Skin epidermis (tissue), 12 donors: ENCODE measurements around the gene NPVF.

Source experiments
- H3K27ac ChIP-seq, 21 experiments: fragments of 200-600 bp; sonication (generic) in 11 of 21; one replicate each; pipeline ENCODE4 v1.5.0; 2020; ENCODE audit warnings: mild to moderate bottlenecking in 3 of 21, inconsistent platforms in 2 of 21, moderate library complexity in 2 of 21
- H3K4me3 ChIP-seq, 7 experiments: fragments of 200-600 bp; sonication (generic) in 2 of 7; one replicate each; pipeline ENCODE4 v1.5.0; 2020; ENCODE audit warnings: inconsistent platforms in 2 of 7, mild to moderate bottlenecking in 2 of 7, moderate library complexity in 1 of 7

Gene NPVF

GRCh38 chr7:25228386-25228785 is at the start of gene NPVF:
NPVF (minus strand) TSS chr7:25228486; CDS start chr7:25228439, 47 bp downstream.
- Histone ChIP-seq H3K4me3 (no peak within 1 kb of the TSS), H3K27ac (no peak within 1 kb of the TSS)

- H3K27ac ChIP-seq = no peak overlapping the region
- H3K4me3 ChIP-seq = no peak overlapping the region
These were observed 44.0 kb upstream of the NPVF start for GRCh38 chr7:25272265-25272664.

DNA sequence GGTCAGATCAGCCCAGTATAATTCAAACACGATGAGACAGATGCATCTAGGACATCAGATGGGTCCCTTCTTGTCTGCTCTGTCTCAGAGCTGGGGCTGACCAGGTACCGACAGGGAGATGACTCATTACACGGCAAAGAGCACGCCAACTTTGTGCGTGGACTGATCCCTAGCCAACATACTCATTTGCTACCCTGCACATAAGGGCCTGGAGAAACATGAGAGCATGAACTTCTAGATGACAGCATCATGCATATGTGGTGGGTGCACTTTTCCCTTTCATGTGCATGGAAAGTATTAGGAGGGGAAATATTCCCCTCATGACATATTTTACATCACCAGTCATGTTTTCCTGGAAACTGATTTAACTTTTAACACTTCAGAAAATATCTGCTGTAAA is 35.1 kb upstream of the NPVF start:
- Histone ChIP-seq H3K27ac (peak overlapping the region in 1 of 21 experiments; percentile 1), H3K4me3 (no peak overlapping the region)

- H3K27ac ChIP-seq = peak overlapping the region in 5 of 21 experiments; percentile 1 to 54 (median 8)
- no peak overlapping the region for H3K4me3 ChIP-seq
These were observed 34.3 kb upstream of the NPVF start for GRCh38 chr7:25262586-25262985.

DNA sequence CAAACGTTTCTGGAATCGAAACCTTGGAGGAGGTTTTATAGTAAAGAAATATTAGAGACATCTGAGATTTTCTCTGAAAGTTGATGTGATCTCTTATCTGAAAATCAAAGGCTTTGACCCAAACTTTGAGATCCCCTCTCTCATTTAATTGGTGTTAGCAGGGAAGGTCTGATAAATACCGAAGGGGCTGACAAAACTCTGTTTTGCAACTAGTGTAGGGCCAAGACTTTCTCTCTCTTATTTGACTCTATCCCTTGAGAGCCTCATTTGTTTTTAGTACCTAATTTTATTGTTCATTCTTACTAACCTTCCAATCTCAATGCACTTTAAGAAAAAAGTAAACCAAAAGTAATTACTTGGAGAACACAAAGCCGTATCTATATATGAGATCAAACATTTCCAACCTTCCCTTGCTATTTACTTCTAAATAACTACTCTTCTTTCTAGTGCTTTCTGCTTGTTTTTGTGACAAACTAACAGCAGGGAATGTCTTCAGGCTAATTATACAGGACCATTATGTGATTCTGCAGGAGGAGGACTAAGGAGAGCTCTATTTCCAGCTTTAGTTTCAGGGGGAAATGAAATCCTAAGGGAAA is 33.4 kb upstream of the NPVF start:
- H3K27ac ChIP-seq = peak overlapping the region in 10 of 21 experiments; percentile 3 to 54 (median 37)

GRCh38 chr7:25260862-25261494 is 32.7 kb upstream of the NPVF start:
- no peak overlapping the region for H3K4me3 ChIP-seq
- H3K27ac ChIP-seq = peak overlapping the region in 7 of 21 experiments; percentile 17 to 54 (median 40)

More for the DNA sequence above, 33.4 kb upstream of the NPVF start:
- H3K4me3 ChIP-seq = no peak overlapping the region

DNA sequence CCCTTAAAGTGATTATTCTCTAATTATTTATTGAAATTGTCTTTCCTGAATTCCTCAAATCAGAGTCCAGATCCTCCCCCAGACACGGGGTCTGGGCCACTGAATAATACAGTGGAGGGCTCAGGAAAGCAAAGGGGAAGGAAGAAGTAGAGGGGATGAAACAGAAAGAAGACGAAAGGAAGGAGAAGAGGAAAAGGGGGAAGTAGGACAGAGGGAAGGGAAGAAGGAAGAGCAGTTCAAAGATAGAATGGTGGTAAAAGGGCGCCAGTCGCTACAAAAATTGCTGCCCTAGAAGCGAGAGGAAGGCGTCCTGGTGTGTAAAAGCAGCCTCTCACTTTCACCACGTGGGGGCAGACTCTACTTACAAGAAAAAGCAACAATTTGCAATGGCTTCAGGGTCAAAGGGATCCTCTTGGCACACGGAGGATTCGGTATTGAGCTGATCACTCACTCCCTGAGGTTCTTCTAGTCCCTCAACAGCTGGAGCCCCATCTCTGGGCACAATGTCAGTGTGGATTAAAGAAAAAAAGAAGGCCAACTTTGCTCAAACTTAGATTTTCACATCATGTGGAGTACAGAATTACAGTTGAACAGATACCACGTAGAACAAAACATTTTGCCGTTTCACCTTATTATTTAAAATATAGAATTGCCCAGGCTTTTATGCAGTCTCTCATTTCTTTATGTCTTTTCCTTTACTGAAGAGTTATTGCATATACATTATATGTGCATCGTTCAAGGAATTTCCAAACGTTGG is 31.4 kb upstream of the NPVF start:
- Histone ChIP-seq H3K27ac (no peak overlapping the region), H3K4me3 (no peak overlapping the region)

DNA sequence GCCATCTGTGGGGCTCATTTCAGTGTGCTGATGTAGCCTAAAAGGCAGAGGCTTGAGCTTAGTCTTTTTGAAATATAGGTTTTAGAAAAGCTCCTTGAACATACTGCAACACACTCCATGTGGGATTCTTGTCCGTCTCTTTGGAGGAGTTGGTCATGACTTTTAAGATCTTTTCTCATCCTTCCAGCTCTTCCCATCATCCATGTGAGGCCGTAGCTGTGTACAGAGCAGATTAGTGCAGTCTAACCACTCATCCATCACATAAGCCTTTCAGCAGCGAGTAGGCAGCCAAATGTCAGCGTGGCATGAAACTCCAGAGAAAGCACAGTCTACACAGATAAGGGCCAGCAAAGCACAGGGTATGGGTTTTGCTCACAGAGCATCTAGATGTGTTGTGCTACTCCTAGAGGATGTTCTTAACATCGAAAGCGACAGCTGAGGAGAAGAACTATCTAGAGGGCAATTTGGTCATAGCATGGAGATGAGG is 28.1 kb upstream of the NPVF start:
- Histone ChIP-seq H3K4me3 (no peak overlapping the region), H3K27ac (no peak overlapping the region)

DNA sequence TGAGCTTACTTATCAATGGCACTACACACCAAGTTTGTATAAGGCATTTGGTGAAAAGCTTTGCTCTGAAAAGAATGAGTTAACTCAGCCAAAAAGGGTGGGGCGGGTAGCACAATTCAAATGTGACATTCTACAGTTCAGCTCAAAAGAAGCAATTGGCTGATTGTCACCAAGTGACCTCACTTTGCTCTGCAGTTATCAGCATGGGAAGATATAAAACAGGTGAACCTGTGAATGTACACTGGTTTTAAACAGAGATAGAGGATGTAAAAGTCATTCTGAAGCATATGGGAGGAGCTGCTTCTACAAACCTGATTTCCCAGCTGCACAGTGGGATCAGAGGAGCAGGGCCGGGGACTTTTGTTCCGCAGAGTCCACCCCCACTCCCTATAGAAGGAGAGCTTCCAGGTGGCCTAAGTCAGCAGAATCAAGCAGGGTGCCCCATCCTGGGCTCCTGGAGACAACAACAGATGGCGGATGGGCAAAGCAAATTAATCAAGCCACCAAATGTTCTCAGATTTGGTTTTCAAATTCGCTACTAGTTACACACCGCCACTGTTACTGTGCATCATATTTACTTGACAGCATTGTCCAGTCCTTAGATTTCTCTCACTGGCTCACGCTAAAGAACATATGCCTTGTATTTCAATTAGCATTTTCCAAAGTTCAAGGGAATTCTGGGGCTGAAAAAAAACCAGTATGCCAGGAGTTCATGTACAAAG is 27.5 kb upstream of the NPVF start:
- no peak overlapping the region for H3K4me3 ChIP-seq
- no peak overlapping the region for H3K27ac ChIP-seq

- Histone ChIP-seq H3K4me3 (no peak overlapping the region), H3K27ac (no peak overlapping the region)
These were observed 26.3 kb upstream of the NPVF start for GRCh38 chr7:25254604-25255003.

DNA sequence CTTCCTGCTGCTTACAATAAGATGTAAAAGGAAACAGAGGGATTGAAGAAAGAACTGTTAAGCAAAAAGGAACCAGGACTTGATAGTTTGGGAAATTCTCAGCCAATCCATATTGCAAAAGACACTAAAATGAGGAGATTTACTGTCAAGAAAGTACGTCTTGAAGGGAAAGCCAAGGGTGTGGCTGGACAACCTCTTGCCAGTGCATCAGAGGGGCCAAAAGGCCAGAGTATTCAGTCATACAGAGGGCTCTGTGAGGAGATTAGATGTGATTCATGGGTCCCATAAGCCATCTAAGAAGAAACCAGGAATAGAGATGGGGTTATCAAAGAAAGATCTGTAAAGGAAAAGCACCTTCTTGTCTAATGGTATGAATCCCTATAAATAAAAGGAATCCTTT is 25.4 kb upstream of the NPVF start:
- H3K27ac ChIP-seq = no peak overlapping the region
- no peak overlapping the region for H3K4me3 ChIP-seq

DNA sequence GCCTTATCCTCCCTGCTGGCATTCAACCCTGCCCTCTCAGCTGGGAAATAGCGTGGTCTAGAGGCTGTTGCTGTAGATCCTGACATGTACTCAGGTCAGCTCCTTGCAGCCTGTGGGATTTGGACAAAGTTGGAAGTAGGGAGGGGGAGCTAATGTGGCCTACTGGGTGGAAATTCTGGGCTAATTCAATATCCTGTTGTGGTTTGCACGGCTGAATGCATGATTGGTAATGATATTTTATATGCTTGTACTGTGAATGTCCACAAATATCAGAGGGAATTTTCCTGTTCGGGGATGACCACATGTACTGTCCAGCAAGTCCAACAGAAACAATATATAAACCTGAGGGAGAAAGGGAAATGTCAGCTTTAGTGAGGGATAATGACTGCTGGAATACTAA is 22.1 kb upstream of the NPVF start:
- no peak overlapping the region for H3K27ac ChIP-seq
- no peak overlapping the region for H3K4me3 ChIP-seq

- no peak overlapping the region for H3K27ac ChIP-seq
- no peak overlapping the region for H3K4me3 ChIP-seq
These were observed 21.5 kb upstream of the NPVF start for GRCh38 chr7:25249772-25250171.

DNA sequence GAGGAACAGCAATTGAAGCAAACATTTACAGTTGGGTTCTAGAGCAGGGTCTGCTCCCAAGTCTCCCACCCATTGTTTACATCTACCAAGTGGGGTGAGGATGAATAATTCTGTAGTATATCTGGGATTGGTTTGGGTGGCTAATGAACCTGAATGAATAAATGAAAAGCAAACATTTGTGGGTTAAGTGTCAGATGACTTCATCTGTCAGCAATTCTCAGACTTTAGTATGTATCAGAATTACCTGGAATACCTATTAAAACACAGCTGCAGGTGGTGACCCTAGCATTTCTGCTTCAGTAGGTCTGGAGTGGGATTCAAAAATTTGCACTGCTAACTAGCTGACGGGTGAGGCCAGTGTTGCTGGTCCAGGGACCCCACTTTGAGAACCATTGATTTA is 18.0 kb upstream of the NPVF start:
- Histone ChIP-seq H3K4me3 (no peak overlapping the region), H3K27ac (no peak overlapping the region)

DNA sequence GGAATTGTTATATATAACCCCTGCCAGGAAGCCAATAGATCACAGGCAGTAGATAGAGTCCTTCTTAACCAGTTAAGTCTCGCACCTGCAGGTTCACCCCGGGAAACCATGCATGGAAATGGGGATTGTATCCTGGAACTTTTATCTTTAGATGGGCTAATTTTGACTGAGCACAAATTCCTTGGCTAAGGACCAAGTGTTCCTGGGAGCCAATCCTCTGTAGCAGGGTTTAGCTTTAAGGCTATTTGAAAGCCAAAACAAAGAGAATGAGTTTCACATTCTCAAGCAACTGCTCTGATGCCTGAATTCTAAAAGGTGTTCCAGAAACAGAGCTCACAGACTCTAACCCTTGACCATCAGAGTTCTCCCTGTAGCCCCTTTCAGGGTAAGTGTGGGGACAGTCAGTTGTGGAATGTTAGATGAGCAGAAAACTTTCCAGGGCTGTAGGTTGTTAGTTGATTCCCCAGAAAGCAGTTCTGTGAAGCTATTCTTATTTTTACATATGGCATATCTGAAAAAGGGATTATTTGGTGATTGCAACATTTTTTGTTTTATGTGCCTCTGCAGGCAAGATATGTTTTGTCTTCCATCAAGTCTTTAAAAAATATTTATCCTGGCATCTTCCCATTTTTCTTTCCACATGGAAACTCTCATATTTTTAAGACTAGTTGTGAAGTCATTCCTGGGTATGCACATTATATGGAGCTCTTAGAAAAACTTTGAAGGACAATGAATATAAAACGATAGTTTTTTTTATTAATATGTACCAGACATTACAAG is 16.2 kb upstream of the NPVF start:
- no peak overlapping the region for H3K27ac ChIP-seq
- no peak overlapping the region for H3K4me3 ChIP-seq

GRCh38 chr7:25242678-25243077 is 14.4 kb upstream of the NPVF start:
- no peak overlapping the region for H3K27ac ChIP-seq

GRCh38 chr7:25240896-25241295 is 12.6 kb upstream of the NPVF start:
- Histone ChIP-seq H3K27ac (no peak overlapping the region), H3K4me3 (no peak overlapping the region)

More at GRCh38 chr7:25242678-25243077, 14.4 kb upstream of the NPVF start:
- H3K4me3 ChIP-seq = no peak overlapping the region

- H3K4me3 ChIP-seq = no peak overlapping the region
- H3K27ac ChIP-seq = no peak overlapping the region
These were observed 12.1 kb upstream of the NPVF start for GRCh38 chr7:25240340-25240739.

- Histone ChIP-seq H3K27ac (no peak overlapping the region), H3K4me3 (no peak overlapping the region)
These were observed 11.6 kb upstream of the NPVF start for GRCh38 chr7:25239888-25240287.
